Islet of Langerhans (tissue), 1 donor: ENCODE results near the gene TRIM64C.
"Not testable (repeated sequence)": the region's sequence is repeated elsewhere in the genome, so short reads cannot be mapped to it uniquely, and the experiment has no call there.

ENCODE experiments used
- FAIRE-seq: peaks from one replicate; lab custom pipeline; 2011; peaks lifted over from hg19 to GRCh38; lab: Jason Lieb, UNC

TRIM64C gene, protein sequence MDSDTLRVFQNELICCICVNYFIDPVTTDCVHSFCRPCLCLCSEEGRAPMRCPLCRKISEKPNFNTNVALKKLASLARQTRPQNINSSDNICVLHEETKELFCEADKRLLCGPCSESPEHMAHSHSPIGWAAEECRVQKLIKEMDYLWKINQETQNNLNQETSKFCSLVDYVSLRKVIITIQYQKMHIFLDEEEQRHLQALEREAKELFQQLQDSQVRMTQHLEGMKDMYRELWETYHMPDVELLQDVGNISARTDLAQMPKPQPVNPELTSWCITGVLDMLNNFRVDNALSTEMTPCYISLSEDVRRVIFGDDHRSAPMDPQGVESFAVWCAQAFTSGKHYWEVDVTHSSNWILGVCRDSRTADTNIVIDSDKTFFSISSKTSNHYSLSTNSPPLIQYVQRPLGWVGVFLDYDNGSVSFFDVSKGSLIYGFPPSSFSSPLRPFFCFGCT

DNA sequence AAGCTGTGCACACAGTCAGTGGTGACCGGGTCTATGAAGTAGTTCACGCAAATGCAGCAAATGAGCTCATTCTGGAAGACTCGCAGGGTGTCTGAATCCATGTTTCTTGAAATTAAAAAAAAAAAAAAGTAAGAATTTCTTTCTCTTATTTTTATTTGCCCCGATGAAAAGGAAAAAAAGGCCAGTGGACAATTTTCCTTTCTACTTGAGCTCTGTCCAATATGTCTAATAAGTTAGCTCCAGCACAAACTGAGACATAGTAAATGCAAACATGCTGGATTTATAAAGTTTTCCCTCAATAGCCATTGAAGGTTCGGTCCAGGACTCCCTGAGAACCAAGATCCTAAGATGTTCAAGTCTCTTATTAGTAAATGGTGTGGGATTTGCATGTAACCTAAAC, at the start of gene TRIM64C:
Gene TRIM64C (minus strand): TSS at position 101 of the 400 bp plus-strand sequence. CDS start 0 bp downstream, at position 101.
- not testable (repeated sequence) for FAIRE-seq

DNA sequence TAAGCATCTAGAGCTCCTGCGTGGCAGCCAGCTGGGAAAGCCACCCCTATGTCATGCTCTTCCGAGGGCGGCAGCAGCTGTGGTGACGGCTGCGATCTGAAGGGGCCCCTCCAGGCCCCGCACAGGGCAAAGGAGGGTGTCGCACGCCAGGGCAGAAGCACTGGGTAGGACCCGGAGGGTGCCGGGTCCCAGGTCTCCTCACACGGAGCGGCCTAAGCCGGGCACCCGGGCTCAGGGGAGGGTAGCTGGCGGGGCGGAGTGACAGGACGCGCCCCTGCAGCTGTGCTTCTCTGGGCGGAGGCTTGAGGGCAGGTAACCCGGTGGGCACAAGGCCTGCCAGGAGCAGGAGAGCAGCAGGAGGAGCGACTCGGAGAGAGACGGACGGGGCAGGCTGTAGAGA, 43.4 kb upstream of the TRIM64C start:
- FAIRE-seq: not testable (repeated sequence)

DNA sequence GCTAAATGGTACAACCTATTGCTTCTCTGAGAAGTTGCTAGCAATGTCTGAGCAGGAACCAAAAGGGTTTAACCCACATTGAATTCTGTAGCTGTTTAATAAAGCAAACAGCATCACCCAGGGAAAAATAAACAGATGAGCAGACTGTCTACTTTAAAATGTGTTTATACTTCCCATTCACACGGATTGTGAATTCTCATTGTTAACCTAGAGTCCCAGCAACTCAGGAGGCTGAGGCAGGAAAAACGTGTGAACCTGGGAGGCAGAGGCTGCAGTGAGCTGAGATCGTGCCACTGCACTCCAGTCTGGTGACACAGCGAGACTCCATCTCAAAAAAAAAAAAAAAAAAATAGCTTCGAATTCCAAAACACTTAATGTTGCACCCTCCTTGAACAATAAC, 11.0 kb upstream of the TRIM64C start:
- not testable (repeated sequence) for FAIRE-seq

DNA sequence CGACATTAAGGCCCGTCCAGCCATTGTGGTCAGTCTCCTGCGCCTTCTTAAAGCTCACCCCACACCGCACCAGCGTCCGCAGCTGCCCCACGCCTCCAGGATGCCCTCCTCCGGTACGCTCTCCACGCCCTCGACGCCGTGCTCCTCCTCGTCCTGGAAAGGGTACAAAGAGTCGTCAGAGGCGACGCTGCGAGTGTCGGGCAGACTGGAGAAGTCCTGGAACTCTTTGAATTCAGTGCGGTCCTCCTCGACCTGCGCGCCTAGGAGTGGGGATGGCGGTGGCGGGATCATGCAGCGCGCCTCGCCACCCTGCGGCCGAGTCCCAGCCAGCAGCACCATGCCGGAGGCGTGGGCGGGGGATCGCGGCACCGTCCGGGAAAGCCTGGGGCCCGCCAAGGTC, 9.1 kb downstream of the TRIM64C start:
- not testable (repeated sequence) for FAIRE-seq

DNA sequence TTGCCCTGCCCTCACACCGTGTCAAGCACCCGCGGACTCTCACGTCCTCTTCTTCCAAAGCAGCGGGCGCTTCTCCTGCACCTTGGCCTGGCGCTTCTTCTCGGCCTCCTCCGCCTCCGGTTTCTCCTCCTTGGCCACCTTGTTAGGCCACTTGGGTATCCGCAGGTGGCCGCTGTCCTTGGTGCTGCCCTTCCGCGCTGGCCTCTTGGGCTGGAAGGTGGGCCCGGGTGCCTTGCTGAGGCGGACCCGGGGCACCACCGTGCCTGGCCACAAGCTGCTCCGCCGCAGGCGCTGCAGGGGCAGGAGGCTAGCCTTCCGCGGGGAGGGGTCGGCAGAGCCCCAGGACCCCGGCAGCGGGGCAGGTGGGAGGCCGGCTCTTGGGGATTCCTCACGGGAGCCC, 10.7 kb downstream of the TRIM64C start:
- FAIRE-seq: not testable (repeated sequence)

DNA sequence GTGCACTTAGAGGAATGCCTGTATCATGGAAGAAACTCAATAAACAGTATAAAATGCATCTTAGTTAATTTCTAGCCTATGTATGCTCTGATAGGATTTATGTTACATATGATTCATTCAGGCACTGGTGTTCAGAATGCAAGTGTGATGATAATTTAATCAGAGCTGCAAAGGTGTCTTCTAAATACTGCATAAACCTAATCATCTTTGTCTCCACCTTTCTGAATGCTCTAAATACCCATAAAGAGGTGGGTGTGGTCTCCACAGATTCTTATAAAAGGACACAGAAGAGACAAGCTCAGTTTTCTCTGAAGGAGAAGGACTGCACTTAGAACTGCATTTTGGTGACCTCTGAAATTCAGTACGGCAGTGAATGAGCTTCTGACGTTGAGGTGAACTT, 30.4 kb downstream of the TRIM64C start, which contains the start of gene TRIM49B:
Gene TRIM49B (plus strand): TSS at position 301 of the 400 bp plus-strand sequence. CDS start 2,777 bp downstream, outside the sequence.
- not testable (repeated sequence) for FAIRE-seq
